Non-pigmented ciliary epithelial cell (primary cell): ENCODE measurements around the gene C17orf67.

ENCODE experiments used
- DNase-seq: peaks from one replicate; pipeline ENCODE4 v3.0.0-alpha.2; 2010; ENCODE audit warnings: low read depth

C17orf67 gene

GRCh38 chr17:56833809-56834379 is at the start of gene C17orf67, which contains the start of gene DGKE:
Gene C17orf67, minus strand, starts transcription at chr17:56833920. Its CDS starts 18,110 bp downstream, at chr17:56815810.
Gene DGKE, plus strand, starts transcription at chr17:56834151. Its CDS starts 645 bp downstream, at chr17:56834796.
- DNase-seq, result peak; percentile 55

- no peak for DNase-seq
Measured at GRCh38 chr17:56881685-56882295, 48.1 kb upstream of the C17orf67 start.

GRCh38 chr17:56880571-56880970 is 46.9 kb upstream of the C17orf67 start:
- no peak for DNase-seq

GRCh38 chr17:56880133-56880532 is 46.4 kb upstream of the C17orf67 start:
- DNase-seq, result no peak

- no peak for DNase-seq
Measured at GRCh38 chr17:56879280-56879679, 45.6 kb upstream of the C17orf67 start.

- no peak for DNase-seq
Measured at GRCh38 chr17:56876766-56877179, 43.1 kb upstream of the C17orf67 start.

- no peak for DNase-seq
Measured at GRCh38 chr17:56870081-56870651, 36.4 kb upstream of the C17orf67 start.

- no peak for DNase-seq
Measured at GRCh38 chr17:56868716-56869115, 35.0 kb upstream of the C17orf67 start.

- DNase-seq, result no peak
Measured at GRCh38 chr17:56867948-56868376, 34.2 kb upstream of the C17orf67 start.

GRCh38 chr17:56866496-56866895 is 32.8 kb upstream of the C17orf67 start:
- DNase-seq, result no peak

GRCh38 chr17:56866076-56866475 is 32.4 kb upstream of the C17orf67 start:
- no peak for DNase-seq

- DNase-seq, result no peak
Measured at GRCh38 chr17:56863974-56864373, 30.3 kb upstream of the C17orf67 start.

GRCh38 chr17:56861899-56862298 is 28.2 kb upstream of the C17orf67 start:
- DNase-seq, result no peak

- DNase-seq, result no peak
Measured at GRCh38 chr17:56851008-56851407, 17.3 kb upstream of the C17orf67 start.

GRCh38 chr17:56850591-56850990 is 16.9 kb upstream of the C17orf67 start:
- no peak for DNase-seq

GRCh38 chr17:56849131-56849530 is 15.4 kb upstream of the C17orf67 start:
- DNase-seq, result no peak

GRCh38 chr17:56847106-56847505 is 13.4 kb upstream of the C17orf67 start:
- no peak for DNase-seq

GRCh38 chr17:56845934-56846333 is 12.2 kb upstream of the C17orf67 start:
- DNase-seq, result no peak

GRCh38 chr17:56842577-56842976 is 8.9 kb upstream of the C17orf67 start:
- no peak for DNase-seq

GRCh38 chr17:56838687-56839086 is 5.0 kb upstream of the C17orf67 start:
- no peak for DNase-seq

- no peak for DNase-seq
Measured at GRCh38 chr17:56835264-56835585, 1.5 kb upstream of the C17orf67 start.

GRCh38 chr17:56834380-56835263 is 902 bp upstream of the C17orf67 start:
- DNase-seq, result no peak
